Fibroblast of pulmonary artery (primary cell): Measurements from ENCODE around the gene ANXA2.

ENCODE experiments used
- DNase-seq: peaks from one replicate; pipeline ENCODE4 v3.0.0-alpha.2; 2010; ENCODE audit warnings: low read depth
- H3K4me3 ChIP-seq: replicated peaks from 2 replicates; pipeline ENCODE4 v1.5.1; 2011; ENCODE audit warnings: low read depth, mild to moderate bottlenecking, control low read depth, low read length, moderate library complexity
- CTCF ChIP-seq: IDR thresholded peaks from 2 replicates; pipeline ENCODE4 v1.5.1; 2011; ENCODE audit warnings: mild to moderate bottlenecking, control low read depth, low read length, inconsistent platforms; ENCODE audit errors: missing control alignments

Gene ANXA2

DNA sequence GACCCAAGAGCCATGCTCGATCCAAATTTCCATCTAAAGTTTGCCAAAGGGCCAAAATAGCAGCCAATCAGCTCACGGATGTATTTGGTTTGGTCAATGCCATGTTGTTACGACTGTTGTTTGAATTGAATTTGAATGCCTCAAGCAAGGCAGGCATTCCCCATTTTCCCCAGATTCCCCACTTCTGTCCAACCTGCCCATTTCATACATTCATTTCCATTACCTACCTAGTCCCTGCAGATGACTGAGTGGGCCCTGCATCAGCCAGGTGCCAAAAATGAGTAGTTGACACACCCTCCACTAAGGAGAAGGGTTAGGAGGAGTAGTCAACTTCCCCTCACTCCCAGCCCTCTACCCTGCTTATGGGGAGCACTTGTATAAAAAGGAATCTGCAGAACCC lies 51.7 kb downstream of the ANXA2 start:
- no peak for TF ChIP-seq CTCF
- no peak overlapping the region for H3K4me3 ChIP-seq
- no peak for DNase-seq

DNA sequence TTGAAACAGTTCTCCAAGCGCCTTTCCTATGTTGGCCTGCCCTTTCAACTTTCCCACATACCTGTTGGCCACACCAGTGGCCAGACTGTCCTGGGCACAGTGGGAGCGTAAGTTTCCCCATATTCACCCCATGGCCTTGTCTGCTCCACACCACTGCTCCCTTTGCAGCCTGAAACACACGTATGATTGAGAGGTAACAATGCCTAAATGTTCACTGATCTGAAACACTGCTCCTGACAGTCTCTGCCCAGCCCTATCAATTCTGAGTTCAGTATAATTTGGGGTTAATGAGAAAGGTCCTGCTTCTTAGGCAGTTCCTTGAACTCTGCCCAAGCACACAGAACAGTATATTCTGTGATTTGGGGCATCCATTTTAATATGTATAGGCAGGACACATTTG lies 52.2 kb downstream of the ANXA2 start:
- no peak for DNase-seq
- no peak for TF ChIP-seq CTCF
- no peak overlapping the region for H3K4me3 ChIP-seq

DNA sequence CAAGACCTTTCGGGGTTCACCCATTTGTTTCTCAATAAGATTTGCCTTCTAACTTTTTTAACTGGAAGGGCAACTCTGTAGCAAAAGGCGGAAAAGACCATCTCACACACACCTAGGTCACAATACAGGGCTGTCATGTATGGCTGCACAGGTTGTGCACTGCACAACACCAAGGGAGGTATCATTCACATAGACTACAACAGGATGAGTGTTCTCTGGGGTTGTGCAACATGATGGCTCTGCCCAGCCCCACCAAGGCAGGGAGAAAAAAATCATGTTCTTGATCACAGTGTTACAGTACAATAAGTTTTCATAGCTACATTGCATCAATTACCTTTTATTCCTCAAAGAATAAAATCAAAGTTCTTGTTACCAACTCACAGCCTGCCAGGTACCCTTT lies 52.8 kb downstream of the ANXA2 start:
- no peak overlapping the region for H3K4me3 ChIP-seq
- TF ChIP-seq CTCF, result no peak
- no peak for DNase-seq

- no peak for DNase-seq
- no peak overlapping the region for H3K4me3 ChIP-seq
- no peak for TF ChIP-seq CTCF
Observed at GRCh38 chr15:60344461-60344860, 53.3 kb downstream of the ANXA2 start.

DNA sequence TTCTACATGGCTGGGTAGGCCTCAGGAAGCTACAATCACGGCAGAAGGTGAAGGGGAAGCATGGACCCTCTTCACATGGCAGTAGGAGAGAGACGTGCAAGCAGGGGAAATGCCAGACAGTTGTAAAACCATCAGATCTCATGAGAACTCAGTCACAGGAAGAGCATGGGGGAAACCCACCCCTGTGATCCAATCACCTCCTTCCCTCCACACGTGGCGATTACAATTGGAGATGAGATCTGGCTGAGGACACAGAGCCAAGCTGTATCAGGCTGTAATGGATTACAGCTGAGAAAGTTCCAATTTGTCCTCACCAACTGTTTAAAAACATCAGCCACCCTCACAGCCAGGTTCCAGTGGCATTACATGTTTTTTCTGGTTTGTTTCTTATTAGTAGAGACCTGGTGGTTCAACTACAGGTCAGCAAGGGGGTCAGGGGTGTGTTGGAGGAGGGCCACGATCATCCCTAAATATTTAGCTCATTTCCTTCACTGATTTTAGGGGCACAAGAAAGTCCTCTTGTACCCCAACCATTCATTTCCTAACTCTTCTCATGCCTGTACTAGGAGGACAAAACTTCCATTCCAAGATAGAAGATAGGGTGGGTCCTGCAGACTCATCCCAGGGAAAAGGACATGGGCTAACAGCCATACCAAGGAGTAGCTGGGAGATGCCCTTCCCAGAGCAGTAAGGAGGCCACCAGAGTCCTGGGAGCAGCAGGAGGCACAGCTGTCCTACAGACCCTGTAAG lies 54.4 kb downstream of the ANXA2 start:
- no peak for DNase-seq
- H3K4me3 ChIP-seq, result no peak overlapping the region
- TF ChIP-seq CTCF, result no peak

- no peak for TF ChIP-seq CTCF
- no peak overlapping the region for H3K4me3 ChIP-seq
- DNase-seq, result no peak
Observed at GRCh38 chr15:60340207-60340921, 57.4 kb downstream of the ANXA2 start.
